Stimulated activated CD4-positive, alpha-beta T cell treated with anti-CD3 and anti-CD28 coated beads, TNF-alpha, amount 100 ng/mL, for 4 hours (primary cell): ENCODE data around the gene GPBP1L1.
"Not testable (repeated sequence)": the region's sequence is repeated elsewhere in the genome, so short reads cannot be mapped to it uniquely, and the experiment has no call there.

Experiments
- DNase-seq, 3 experiments: peaks; one replicate each; pipeline ENCODE4 v3.0.0-alpha.2; 2020; ENCODE audit warnings: low read depth in 3 of 3

Gene GPBP1L1

DNA sequence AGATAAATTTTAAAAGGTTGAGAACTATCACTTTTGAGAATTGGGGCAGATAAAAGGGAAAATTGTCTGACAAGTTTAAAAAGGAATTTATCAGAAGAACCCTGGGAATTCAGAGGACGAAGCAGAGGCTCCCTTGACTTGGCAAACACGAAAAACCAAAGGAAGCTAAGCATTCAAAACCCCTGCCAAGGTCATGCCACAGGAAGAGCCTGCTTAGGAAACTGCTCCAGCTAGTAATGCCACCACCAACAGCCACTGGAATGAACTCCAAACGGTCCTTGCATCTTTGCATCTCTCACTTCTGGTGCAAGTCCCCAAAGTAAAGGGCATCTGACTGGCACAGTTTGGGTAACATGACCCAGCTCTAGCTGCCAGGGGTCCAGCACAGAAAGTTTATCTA is 7.2 kb downstream of the GPBP1L1 start:
- no peak for DNase-seq

DNA sequence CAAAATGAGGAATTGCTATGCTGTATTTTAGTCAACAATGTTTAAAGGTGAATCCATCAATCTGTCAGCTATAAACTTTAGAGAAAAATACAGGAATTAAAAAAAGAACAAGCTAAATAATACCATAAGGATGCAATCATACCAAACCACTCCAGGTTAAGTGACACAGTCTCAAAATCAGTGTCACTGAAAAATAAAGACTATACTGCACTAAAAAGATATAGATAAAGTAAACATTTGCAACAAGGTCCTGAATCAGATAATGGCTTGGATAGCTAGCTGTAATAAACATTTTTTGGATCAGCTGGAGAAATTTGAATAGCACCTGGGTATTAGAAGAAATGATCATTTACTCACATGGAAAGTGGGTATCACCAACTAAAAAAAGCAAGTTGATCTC is 7.8 kb downstream of the GPBP1L1 start:
- DNase-seq = no peak

- no peak for DNase-seq
Observed at GRCh38 chr1:45677751-45678245, 8.5 kb downstream of the GPBP1L1 start.

DNA sequence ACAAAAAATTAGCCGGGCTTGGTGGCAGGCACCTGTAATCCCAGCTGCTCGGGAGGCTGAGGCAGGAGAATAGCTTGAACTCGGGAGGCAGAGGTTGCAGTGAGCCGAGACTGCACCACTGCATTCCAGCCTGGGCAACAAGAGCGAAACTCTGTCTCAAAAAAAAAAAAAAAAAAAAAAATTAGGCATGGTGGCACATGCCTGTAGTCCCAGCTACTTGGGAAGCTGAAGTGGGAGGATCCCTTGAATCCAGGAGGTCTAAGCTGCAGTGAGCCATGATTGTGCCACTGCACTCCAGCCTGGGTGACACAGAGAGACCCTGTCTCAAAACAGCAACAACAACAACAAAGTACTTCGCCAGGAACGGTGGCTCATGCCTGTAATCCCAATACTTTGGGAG is 9.8 kb downstream of the GPBP1L1 start:
- not testable (repeated sequence) for DNase-seq

GRCh38 chr1:45674478-45674877 is 11.9 kb downstream of the GPBP1L1 start:
- DNase-seq = no peak

DNA sequence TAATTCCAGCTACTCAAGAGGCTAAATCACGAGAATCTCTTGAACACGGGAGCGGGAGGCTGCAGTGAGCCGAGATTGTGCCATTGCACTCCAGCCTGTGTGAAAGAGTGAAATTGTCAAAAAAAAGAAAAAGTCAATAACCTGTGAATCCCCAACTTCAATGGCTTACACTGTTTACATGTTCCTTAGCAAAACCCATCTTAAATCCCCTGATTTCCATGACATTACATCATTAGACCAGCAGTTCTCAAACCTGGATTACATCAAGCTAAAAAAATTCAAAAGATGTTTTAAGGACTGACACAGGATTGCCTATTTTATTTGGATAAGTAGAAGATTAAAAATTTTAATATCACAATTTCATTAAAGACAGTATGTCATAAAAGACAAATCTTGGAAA is 12.4 kb downstream of the GPBP1L1 start:
- DNase-seq = no peak

GRCh38 chr1:45669859-45670655 is 16.3 kb downstream of the GPBP1L1 start:
- no peak for DNase-seq

DNA sequence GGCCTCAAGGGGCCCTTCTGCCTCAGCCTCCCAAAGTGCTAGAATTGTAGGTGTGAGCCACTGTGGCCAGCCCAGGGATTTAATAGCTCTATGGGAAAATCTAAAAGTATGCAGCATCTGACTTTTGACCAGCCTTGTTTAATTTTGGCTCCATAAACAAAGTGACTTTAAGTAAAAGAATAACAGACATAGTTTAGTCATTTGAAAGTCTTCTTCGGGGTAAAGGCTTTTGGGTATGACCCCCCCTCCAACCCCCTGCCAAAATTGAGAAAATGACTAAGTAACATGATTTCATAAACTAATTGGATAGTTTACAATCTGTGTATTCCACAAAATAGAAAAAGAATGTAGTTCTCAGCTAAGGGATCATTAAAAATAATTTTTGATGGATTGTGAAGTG is 17.0 kb downstream of the GPBP1L1 start:
- no peak for DNase-seq

GRCh38 chr1:45668526-45668925 is 17.8 kb downstream of the GPBP1L1 start:
- DNase-seq = no peak

DNA sequence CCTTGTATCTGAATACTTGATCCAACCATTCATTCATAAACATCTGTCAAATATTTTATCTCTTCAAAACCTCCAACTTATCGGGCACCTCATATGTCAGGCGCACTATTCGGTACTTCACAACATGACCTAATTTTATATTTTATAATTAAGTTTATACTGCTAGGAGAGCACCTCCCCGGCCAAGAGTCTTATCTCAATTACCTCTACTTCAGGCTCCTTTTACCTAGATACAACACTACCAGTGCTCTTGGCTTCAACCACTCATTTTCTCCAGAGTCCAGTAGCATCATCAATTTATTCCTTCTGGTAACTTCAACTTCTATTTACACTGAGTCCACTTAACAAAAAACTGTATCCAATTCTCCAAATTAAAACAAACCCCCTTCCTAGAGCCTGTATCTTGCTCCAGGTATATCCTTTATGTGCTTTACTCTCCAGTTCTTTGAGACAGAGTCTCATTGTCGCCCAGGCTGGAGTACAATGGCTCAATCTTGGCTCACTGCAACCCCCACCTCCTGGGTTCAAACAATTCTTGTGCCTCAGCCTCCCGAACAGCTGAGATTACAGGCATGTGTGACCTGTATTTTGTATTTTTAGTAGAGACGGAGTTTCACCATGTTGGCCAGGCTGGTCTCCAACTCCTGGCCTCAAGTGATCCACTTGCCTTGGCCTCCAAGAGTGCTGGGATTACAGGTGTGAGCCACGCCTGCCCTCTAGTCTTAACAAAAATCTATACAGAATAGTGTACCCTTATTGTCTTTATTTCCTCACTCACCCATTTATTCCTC is 18.8 kb downstream of the GPBP1L1 start:
- DNase-seq = no peak

DNA sequence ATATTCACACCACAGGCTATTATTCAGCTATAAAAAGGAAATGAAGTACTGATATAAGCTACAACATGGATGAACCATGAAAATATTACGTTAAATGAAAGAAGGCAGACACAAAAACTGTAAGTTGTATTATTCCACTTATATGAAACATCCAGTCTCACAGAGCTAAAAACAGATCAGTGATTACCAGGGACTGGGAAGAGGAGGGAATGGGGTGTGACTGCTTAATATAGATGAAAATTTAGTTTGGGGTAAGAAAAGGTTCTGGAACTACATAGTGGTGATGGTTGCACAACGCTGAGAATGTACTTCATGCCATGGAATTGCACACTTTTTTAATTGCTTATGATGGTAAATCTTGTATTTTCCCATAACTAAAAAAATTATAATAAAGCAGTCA is 19.5 kb downstream of the GPBP1L1 start:
- DNase-seq = no peak

- DNase-seq = no peak
Observed at GRCh38 chr1:45660336-45660735, 26.0 kb downstream of the GPBP1L1 start.

- DNase-seq = no peak
Observed at GRCh38 chr1:45659222-45659621, 27.1 kb downstream of the GPBP1L1 start.

DNA sequence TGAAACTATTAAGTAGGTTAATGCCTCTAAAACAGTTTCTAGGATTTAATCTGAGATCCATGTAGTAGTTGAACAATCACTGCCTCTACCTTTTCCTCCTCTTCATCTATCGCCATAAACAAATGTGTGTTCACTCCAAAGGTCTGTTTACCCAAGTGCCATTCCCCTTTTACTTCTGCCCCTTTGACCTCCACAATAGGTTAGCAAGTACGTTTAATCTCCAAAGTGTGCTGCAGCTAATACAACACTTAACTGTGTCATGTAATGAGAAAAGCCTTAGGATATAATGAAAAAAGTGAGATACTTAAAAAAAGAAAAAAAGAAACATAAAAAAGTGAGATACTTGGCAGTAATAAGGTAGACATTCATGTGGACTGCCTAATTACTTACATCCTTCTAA is 28.2 kb downstream of the GPBP1L1 start:
- no peak for DNase-seq

DNA sequence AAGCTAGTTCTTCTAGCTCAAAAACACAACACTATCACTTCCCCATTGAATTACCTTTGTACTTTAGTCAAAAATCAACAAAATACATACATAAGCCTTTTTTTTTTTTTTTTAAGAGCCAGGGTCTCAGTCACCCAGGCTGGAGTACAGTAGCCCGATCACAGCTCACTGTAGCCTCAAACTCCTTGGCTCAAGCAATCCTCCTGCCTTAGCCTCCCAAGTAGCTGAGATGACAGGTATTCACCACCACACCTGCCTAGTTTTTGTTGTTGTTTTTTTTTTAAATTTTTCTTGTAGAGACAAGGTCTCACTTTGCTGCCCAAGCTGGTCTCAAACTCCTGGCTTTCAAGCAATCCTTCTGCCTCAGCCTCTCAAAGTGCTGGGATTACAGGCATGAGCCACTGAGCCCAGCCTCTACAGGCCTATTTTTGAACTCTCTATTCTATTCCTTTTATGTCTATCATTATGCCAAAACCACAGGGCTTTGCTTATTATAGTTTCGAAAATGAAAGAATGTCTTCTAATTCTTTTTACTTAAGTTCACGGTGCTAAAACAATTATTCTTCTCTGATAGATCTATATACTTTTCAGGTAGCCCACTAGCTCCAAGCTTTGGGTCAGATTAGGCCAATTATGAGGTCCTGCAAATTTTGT is 29.6 kb downstream of the GPBP1L1 start:
- DNase-seq = no peak

- no peak for DNase-seq
Observed at GRCh38 chr1:45654540-45655280, 31.6 kb downstream of the GPBP1L1 start.

GRCh38 chr1:45647248-45648021 is 38.9 kb downstream of the GPBP1L1 start:
- no peak for DNase-seq

DNA sequence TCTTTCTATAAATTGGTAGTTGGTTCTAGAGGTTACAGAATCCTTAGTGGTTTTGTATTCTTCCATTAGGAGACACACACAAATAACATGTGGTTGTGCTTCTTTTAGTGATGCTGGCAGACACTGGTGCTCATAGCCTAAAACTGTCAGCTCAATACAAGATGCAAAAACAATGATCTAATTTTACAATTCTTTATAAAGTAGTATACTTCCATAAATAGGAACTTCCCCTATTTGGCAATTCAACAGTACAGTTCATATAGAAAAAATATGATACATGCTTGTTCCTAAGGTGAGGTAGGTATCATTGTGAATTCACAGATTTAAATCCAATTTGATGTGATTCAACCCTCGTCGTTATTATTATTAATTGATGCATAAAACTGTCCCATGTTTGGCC is 41.7 kb downstream of the GPBP1L1 start:
- DNase-seq = no peak

DNA sequence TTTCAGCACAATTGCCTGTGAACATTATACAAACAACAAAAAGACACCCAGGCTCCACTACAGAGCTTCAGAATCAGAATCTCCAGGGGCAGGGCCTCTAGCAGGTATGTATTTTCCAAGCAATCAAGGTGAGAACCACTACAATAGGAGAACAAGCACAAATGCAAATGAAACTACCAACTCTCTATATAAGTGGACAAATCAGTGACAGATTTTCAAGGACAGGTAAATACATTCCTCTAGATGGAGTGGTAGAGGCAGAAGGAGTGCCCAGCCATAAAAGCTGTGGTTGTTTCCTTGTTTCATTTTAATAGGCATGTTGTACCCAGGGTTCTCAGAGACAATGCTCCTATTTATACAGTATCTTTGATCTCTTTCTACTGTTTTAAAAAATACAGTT is 42.4 kb downstream of the GPBP1L1 start:
- DNase-seq = no peak

GRCh38 chr1:45643321-45643720 is 43.0 kb downstream of the GPBP1L1 start:
- no peak for DNase-seq

GRCh38 chr1:45640293-45640692 is 46.0 kb downstream of the GPBP1L1 start:
- DNase-seq = no peak
